HepG2 (cell line): ENCODE data around the gene C6orf15. TPM values are rescaled to one million over a fixed set of nuclear protein-coding genes. Genes with fewer than 3 reads are reported as not detected.

Source experiments
- AKAP8 ChIP-seq: sonication (generic); formaldehyde crosslinking; IDR thresholded peaks from 2 replicates; pipeline ENCODE4 v1.5.1; 2020; ENCODE audit warnings: mild to moderate bottlenecking, missing genetic modification reagents
- ATRX ChIP-seq: sonication (generic); formaldehyde crosslinking; IDR thresholded peaks from 2 replicates; pipeline ENCODE4 v1.4.0; 2020; ENCODE audit warnings: missing genetic modification reagents, borderline replicate concordance
- CREB1 ChIP-seq, 2 experiments: fragments of 450-650 bp in 1 of 2; IDR thresholded peaks; 2 replicates each; pipeline ENCODE4 v1.6.1; 2016 to 2017; ENCODE audit warnings: control low read depth in 1 of 2, mild to moderate bottlenecking in 1 of 2, missing compliant biosample characterization in 1 of 2, missing genetic modification characterization in 1 of 2
- FOXJ3 ChIP-seq: sonication (generic); formaldehyde crosslinking; IDR thresholded peaks from 2 replicates; pipeline ENCODE4 v1.4.0; 2020; ENCODE audit warnings: missing genetic modification reagents, mild to moderate bottlenecking, borderline replicate concordance
- IKZF4 ChIP-seq: sonication (generic); formaldehyde crosslinking; IDR thresholded peaks from 2 replicates; pipeline ENCODE4 v1.5.1; 2020; ENCODE audit warnings: borderline replicate concordance, mild to moderate bottlenecking, low read depth, missing genetic modification reagents; ENCODE audit errors: not compliant biosample characterization
- PAF1 ChIP-seq: IDR thresholded peaks from 2 replicates; pipeline ENCODE4 v1.6.1; 2016; ENCODE audit warnings: missing genetic modification reagents, missing compliant biosample characterization
- RFX3 ChIP-seq: IDR thresholded peaks from 2 replicates; pipeline ENCODE4 v1.6.1; 2016; ENCODE audit warnings: missing biosample characterization, missing genetic modification reagents
- SP5 ChIP-seq: IDR thresholded peaks from 2 replicates; pipeline ENCODE4 v1.6.1; 2016; ENCODE audit warnings: low read depth, borderline replicate concordance
- ZFYVE20 ChIP-seq: sonication (generic); formaldehyde crosslinking; IDR thresholded peaks from 2 replicates; pipeline ENCODE4 v1.8.0; 2023; ENCODE audit warnings: low read depth, mild to moderate bottlenecking, moderate library complexity, missing genetic modification reagents, borderline replicate concordance
- ZMYM4 ChIP-seq: sonication (generic); formaldehyde crosslinking; IDR thresholded peaks from 2 replicates; pipeline ENCODE4 v1.8.1; 2023; ENCODE audit warnings: mild to moderate bottlenecking, missing genetic modification reagents
- ZNF234 ChIP-seq: sonication (generic); formaldehyde crosslinking; conservative IDR thresholded peaks from 2 replicates; pipeline ENCODE4 v1.5.1; 2020; ENCODE audit warnings: mild to moderate bottlenecking, missing genetic modification reagents
- ZNF607 ChIP-seq: sonication (generic); formaldehyde crosslinking; IDR thresholded peaks from 2 replicates; pipeline ENCODE4 v1.5.1; 2020; ENCODE audit warnings: missing genetic modification reagents, mild to moderate bottlenecking, borderline replicate concordance
- ZNF841 ChIP-seq: sonication (generic); formaldehyde crosslinking; IDR thresholded peaks from 2 replicates; pipeline ENCODE4 v1.8.1; 2023; ENCODE audit warnings: missing genetic modification reagents, borderline replicate concordance
- ZNF883 ChIP-seq: sonication (generic); formaldehyde crosslinking; IDR thresholded peaks from 2 replicates; pipeline ENCODE4 v1.5.1; 2020; ENCODE audit warnings: mild to moderate bottlenecking, missing genetic modification reagents; ENCODE audit errors: not compliant biosample characterization
- ZSCAN25 ChIP-seq: sonication (generic); formaldehyde crosslinking; IDR thresholded peaks from 2 replicates; pipeline ENCODE4 v1.8.0; 2022; ENCODE audit warnings: mild to moderate bottlenecking, missing genetic modification reagents
- polyA plus RNA-seq, 8 experiments: library from polyadenylated mRNA; depleted of rRNA in 3 of 8; stranded (reverse) in 7 of 8; unstranded in 1 of 8; fragments of >200 nt; fragmentation: Illumina TruSeq in 4 of 8; extraction: Trizol in 4 of 8; gene quantifications; 2 replicates each; pipeline versions ENCODE4 v1.2.1 to v1.2.3, GENCODE V29; 2011 to 2016; ENCODE audit warnings: low read depth in 4 of 8, missing spikeins in 1 of 8, mixed read lengths in 1 of 8; ENCODE audit not compliant: insufficient read depth in 1 of 8
- total RNA-seq, 5 experiments: library from RNA; depleted of rRNA; stranded (reverse); fragments of >200 nt; fragmentation: Illumina TruSeq; extraction: Trizol; gene quantifications; 2 replicates each; pipeline ENCODE4 v1.2.3, GENCODE V29; 2016; ENCODE audit warnings: low read depth in 1 of 5
- TF ChIP-seq, protein P1 (sequence below): sonication (generic); formaldehyde crosslinking; IDR thresholded peaks from 2 replicates; pipeline ENCODE4 v1.4.0; 2020; ENCODE audit warnings: missing genetic modification reagents, mild to moderate bottlenecking, borderline replicate concordance
- TF ChIP-seq, protein P2 (sequence below): IDR thresholded peaks from 2 replicates; pipeline ENCODE4 v1.6.1; 2018; ENCODE audit warnings: missing genetic modification reagents
- TF ChIP-seq, protein P3 (sequence below): sonication (generic); formaldehyde crosslinking; IDR thresholded peaks from 2 replicates; pipeline ENCODE4 v1.4.0; 2020; ENCODE audit warnings: mild to moderate bottlenecking, low read depth, missing genetic modification reagents
- TF ChIP-seq, protein P4 (sequence below): IDR thresholded peaks from 2 replicates; pipeline ENCODE4 v1.6.1; 2016
- TF ChIP-seq, protein P5 (sequence below), 2 experiments: fragments of 450-650 bp in 1 of 2; sonication (generic) in 1 of 2; formaldehyde crosslinking; IDR thresholded peaks; 2 replicates each; pipeline versions ENCODE4 v1.5.0 to v1.8.0; 2020 to 2022; ENCODE audit warnings: mild to moderate bottlenecking in 1 of 2, missing genetic modification reagents in 1 of 2

The C6orf15 gene
- total and polyA plus RNA-seq, 2 of the 13 experiments (the other 11 are each of a cell fraction or from before 2014, with no cell fraction given): not detected

DNA sequence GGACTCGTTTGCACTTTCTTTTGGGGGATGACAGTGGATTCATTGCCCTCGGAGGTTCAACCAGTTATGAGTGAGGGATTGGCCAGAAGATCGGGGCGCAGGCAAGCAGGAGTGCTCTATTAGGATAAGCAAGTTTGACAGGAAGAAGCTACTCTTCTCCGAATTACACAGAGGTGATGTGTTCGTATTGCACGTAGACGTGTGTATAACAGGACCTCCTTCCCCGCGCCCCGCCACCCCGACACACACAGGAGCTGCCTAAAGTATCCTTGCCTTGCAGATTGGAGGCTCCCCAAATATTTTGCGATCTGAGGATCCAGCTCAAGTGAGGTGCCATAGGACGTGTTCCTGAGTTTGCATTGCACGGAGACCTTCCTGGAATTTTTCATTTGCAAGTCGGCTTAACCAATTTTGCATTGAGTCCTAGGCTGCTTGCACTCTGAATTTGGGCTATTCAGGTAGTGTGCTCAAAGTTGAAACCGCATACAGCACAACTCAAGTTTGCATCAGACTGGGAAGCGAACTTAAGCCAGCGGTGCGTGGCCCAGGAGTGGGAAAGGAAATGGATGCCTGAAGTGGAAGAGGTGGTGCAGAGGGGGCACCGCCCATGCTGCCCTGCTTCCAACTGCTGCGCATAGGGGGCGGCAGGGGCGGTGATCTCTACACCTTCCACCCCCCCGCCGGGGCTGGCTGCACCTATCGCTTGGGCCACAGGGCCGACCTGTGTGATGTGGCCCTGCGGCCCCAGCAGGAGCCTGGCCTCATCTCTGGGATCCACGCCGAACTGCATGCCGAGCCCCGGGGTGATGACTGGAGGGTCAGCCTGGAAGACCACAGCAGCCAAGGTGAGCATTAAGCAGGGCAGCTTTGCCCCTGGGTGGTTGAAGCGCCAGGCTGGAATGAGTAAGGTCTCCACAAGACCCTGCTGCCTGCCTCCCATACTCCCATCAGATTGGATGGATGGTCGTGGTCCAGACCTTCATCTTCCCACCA, 46.8 kb upstream of the C6orf15 start (continued):
- TF ChIP-seq, protein P1, sequence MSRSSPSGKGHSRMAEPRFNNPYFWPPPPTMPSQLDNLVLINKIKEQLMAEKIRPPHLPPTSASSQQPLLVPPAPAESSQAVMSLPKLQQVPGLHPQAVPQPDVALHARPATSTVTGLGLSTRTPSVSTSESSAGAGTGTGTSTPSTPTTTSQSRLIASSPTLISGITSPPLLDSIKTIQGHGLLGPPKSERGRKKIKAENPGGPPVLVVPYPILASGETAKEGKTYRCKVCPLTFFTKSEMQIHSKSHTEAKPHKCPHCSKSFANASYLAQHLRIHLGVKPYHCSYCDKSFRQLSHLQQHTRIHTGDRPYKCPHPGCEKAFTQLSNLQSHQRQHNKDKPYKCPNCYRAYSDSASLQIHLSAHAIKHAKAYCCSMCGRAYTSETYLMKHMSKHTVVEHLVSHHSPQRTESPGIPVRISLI (CRISPR knock-in tag): no peak
- TF ChIP-seq IKZF4: no peak
- TF ChIP-seq RFX3 (CRISPR knock-in tag): no peak
- TF ChIP-seq FOXJ3: no peak
- no peak for TF ChIP-seq ZNF841
- TF ChIP-seq, protein P2, sequence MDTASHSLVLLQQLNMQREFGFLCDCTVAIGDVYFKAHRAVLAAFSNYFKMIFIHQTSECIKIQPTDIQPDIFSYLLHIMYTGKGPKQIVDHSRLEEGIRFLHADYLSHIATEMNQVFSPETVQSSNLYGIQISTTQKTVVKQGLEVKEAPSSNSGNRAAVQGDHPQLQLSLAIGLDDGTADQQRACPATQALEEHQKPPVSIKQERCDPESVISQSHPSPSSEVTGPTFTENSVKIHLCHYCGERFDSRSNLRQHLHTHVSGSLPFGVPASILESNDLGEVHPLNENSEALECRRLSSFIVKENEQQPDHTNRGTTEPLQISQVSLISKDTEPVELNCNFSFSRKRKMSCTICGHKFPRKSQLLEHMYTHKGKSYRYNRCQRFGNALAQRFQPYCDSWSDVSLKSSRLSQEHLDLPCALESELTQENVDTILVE (CRISPR knock-in tag): no peak
- no peak for TF ChIP-seq ZFYVE20 (CRISPR knock-in tag)
- no peak for TF ChIP-seq ZSCAN25 (CRISPR knock-in tag)
- TF ChIP-seq ZNF607 (CRISPR knock-in tag): no peak
- TF ChIP-seq ATRX (CRISPR knock-in tag): no peak
- TF ChIP-seq, protein P3, sequence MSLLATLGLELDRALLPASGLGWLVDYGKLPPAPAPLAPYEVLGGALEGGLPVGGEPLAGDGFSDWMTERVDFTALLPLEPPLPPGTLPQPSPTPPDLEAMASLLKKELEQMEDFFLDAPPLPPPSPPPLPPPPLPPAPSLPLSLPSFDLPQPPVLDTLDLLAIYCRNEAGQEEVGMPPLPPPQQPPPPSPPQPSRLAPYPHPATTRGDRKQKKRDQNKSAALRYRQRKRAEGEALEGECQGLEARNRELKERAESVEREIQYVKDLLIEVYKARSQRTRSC (CRISPR knock-in tag): no peak
- TF ChIP-seq SP5 (CRISPR knock-in tag): 0 out of 2 replicates have a peak, but pooled peaks have one; percentile 7
- no peak for TF ChIP-seq ZNF883 (CRISPR knock-in tag)
- no peak for TF ChIP-seq CREB1 (IDR thresholded peaks at IDR 0.05)
- TF ChIP-seq CREB1 (CRISPR knock-in tag; IDR thresholded peaks at IDR 0.05): no peak
- TF ChIP-seq, protein P4, sequence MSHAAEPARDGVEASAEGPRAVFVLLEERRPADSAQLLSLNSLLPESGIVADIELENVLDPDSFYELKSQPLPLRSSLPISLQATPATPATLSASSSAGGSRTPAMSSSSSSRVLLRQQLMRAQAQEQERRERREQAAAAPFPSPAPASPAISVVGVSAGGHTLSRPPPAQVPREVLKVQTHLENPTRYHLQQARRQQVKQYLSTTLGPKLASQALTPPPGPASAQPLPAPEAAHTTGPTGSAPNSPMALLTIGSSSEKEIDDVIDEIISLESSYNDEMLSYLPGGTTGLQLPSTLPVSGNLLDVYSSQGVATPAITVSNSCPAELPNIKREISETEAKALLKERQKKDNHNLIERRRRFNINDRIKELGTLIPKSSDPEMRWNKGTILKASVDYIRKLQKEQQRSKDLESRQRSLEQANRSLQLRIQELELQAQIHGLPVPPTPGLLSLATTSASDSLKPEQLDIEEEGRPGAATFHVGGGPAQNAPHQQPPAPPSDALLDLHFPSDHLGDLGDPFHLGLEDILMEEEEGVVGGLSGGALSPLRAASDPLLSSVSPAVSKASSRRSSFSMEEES (CRISPR knock-in tag): no peak
- TF ChIP-seq ZMYM4 (CRISPR knock-in tag): no peak
- TF ChIP-seq PAF1 (CRISPR knock-in tag): no peak
- TF ChIP-seq ZNF234 (CRISPR knock-in tag): no peak
- TF ChIP-seq, protein P5, sequence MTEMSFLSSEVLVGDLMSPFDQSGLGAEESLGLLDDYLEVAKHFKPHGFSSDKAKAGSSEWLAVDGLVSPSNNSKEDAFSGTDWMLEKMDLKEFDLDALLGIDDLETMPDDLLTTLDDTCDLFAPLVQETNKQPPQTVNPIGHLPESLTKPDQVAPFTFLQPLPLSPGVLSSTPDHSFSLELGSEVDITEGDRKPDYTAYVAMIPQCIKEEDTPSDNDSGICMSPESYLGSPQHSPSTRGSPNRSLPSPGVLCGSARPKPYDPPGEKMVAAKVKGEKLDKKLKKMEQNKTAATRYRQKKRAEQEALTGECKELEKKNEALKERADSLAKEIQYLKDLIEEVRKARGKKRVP (CRISPR knock-in tag; IDR thresholded peaks at IDR 0.05): no peak
- TF ChIP-seq AKAP8 (CRISPR knock-in tag): no peak
